Sigmoid colon (tissue), 4 donors: Measurements from ENCODE around the gene UNC13C.

Experiments used
- CTCF ChIP-seq, 4 experiments: fragments of 450-650 bp in 3 of 4; fragments of 200-600 bp in 1 of 4; IDR thresholded peaks; one replicate each; pipeline ENCODE4 v1.5.1; 2016 to 2019; ENCODE audit warnings: antibody characterized with exemption in 4 of 4, mild to moderate bottlenecking in 3 of 4, moderate library complexity in 2 of 4
- POLR2AphosphoS5 ChIP-seq, 4 donors: sonication (generic); formaldehyde crosslinking; IDR thresholded peaks; one replicate each; pipeline ENCODE4 v1.6.1; 2017; ENCODE audit warnings: antibody characterized with exemption in 4 of 4

GRCh38 chr15:54127574-54127973 is 149.3 kb downstream of the UNC13C start:
- no peak for TF ChIP-seq CTCF (IDR thresholded peaks at IDR 0.05)
- TF ChIP-seq POLR2AphosphoS5 (IDR thresholded peaks at IDR 0.05) = no peak
